HepG2 (cell line): Measurements from ENCODE around the gene RNU6-1. TPM values are rescaled to one million over a fixed set of nuclear protein-coding genes. Genes with fewer than 3 reads are reported as not detected.

Experiments
- AHR ChIP-seq: IDR thresholded peaks from 2 replicates; pipeline ENCODE4 v1.6.1; 2018; ENCODE audit warnings: missing genetic modification reagents, missing compliant biosample characterization
- MED8 ChIP-seq: sonication (generic); formaldehyde crosslinking; IDR thresholded peaks from 2 replicates; pipeline ENCODE4 v1.8.1; 2023; ENCODE audit warnings: mild to moderate bottlenecking, missing genetic modification reagents; ENCODE audit not compliant: insufficient replicate concordance
- PITX1 ChIP-seq: sonication (generic); formaldehyde crosslinking; IDR thresholded peaks from 2 replicates; pipeline ENCODE4 v1.5.1; 2020; ENCODE audit warnings: mild to moderate bottlenecking, missing genetic modification reagents
- RAD21 ChIP-seq: fragments of 450-650 bp; formaldehyde crosslinking; IDR thresholded peaks from 2 replicates; pipeline ENCODE4 v1.5.0; 2020; ENCODE audit warnings: mild to moderate bottlenecking
- ZNF30 ChIP-seq: sonication (generic); formaldehyde crosslinking; IDR thresholded peaks from 2 replicates; pipeline ENCODE4 v1.5.0; 2020; ENCODE audit warnings: mild to moderate bottlenecking, missing genetic modification reagents
- ZNF329 ChIP-seq: sonication (generic); formaldehyde crosslinking; IDR thresholded peaks from 2 replicates; pipeline ENCODE4 v1.9.0; 2021; ENCODE audit warnings: low read depth, mild to moderate bottlenecking, missing genetic modification reagents
- ZNF33A ChIP-seq: sonication (generic); formaldehyde crosslinking; IDR thresholded peaks from 2 replicates; pipeline ENCODE4 v1.5.1; 2020; ENCODE audit warnings: missing genetic modification reagents, mild to moderate bottlenecking, moderate library complexity, borderline replicate concordance
- ZNF569 ChIP-seq: sonication (generic); formaldehyde crosslinking; IDR thresholded peaks from 2 replicates; pipeline ENCODE4 v1.5.0; 2020; ENCODE audit warnings: mild to moderate bottlenecking, missing genetic modification reagents, moderate library complexity, borderline replicate concordance
- polyA plus RNA-seq, 8 experiments: library from polyadenylated mRNA; depleted of rRNA in 3 of 8; stranded (reverse) in 7 of 8; unstranded in 1 of 8; fragments of >200 nt; fragmentation: Illumina TruSeq in 4 of 8; extraction: Trizol in 4 of 8; gene quantifications; 2 replicates each; pipeline versions ENCODE4 v1.2.1 to v1.2.3, GENCODE V29; 2011 to 2016; ENCODE audit warnings: low read depth in 4 of 8, missing spikeins in 1 of 8, mixed read lengths in 1 of 8; ENCODE audit not compliant: insufficient read depth in 1 of 8
- total RNA-seq, 5 experiments: library from RNA; depleted of rRNA; stranded (reverse); fragments of >200 nt; fragmentation: Illumina TruSeq; extraction: Trizol; gene quantifications; 2 replicates each; pipeline ENCODE4 v1.2.3, GENCODE V29; 2016; ENCODE audit warnings: low read depth in 1 of 5
- TF ChIP-seq, protein P1 (sequence below): sonication (generic); formaldehyde crosslinking; IDR thresholded peaks from 2 replicates; pipeline ENCODE4 v1.4.0; 2020; ENCODE audit warnings: mild to moderate bottlenecking, missing genetic modification reagents
- TF ChIP-seq, protein P2 (sequence below): sonication (generic); formaldehyde crosslinking; IDR thresholded peaks from 2 replicates; pipeline ENCODE4 v1.8.1; 2023; ENCODE audit warnings: missing genetic modification reagents, inconsistent platforms, borderline replicate concordance
- TF ChIP-seq, protein P3 (sequence below): sonication (generic); formaldehyde crosslinking; IDR thresholded peaks from 2 replicates; pipeline ENCODE4 v1.5.0; 2020; ENCODE audit warnings: mild to moderate bottlenecking, missing genetic modification reagents, moderate library complexity
- TF ChIP-seq, protein P4 (sequence below): sonication (generic); formaldehyde crosslinking; IDR thresholded peaks from 2 replicates; pipeline ENCODE4 v1.8.1; 2023; ENCODE audit warnings: missing genetic modification reagents, mild to moderate bottlenecking, borderline replicate concordance
- TF ChIP-seq, protein P5 (sequence below): sonication (generic); formaldehyde crosslinking; IDR thresholded peaks from one replicate; pipeline ENCODE4 v1.5.1; 2020; ENCODE audit warnings: mild to moderate bottlenecking, missing genetic modification reagents; ENCODE audit errors: not compliant biosample characterization

The RNU6-1 gene
- total and polyA plus RNA-seq, 2 of the 13 experiments (the other 11 are each of a cell fraction or from before 2014, with no cell fraction given): under 0.01 TPM; not detected in 1

DNA sequence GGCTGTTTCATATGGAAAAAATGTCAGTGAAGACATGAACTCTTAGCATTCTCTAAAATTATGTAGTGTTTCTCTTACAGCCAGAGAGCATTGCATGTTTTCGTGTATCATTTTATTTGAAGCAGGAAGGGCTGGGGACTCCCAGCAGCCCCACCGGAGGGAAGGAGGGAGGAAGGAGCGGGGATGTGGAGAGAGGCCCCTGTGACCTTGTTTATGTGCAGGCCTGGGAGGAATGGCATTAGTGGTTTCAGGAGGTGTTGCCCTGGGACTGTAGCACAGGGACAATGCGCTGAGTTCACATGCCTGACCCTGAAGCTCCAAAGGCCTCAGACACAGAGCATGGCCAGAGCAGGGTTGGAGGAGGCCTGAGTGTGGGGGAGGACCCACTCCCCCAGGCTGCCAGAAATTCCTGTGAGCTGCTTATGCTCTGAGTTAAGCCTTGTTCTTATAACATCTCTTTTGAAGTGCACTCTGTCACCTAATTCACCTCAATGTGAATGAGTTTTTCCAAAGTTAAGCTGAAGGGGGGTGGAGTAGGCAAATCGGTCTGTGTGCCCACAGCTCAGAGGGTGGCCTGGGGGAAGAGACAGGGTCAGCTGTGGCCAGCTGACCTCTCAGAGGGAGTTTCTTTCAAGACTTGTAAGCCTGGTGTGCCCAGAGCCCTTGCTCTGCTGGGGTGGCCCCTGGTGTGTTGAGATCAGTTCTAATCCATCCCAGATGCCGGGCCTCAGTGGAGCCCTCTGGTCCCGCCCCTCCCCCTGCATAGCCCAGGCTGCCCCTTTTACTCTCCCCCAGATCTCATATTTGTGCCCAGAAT lies 3.9 kb upstream of the RNU6-1 start (continued):
- TF ChIP-seq, protein P1, sequence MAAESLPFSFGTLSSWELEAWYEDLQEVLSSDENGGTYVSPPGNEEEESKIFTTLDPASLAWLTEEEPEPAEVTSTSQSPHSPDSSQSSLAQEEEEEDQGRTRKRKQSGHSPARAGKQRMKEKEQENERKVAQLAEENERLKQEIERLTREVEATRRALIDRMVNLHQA (CRISPR knock-in tag): no peak
- TF ChIP-seq, protein P2, sequence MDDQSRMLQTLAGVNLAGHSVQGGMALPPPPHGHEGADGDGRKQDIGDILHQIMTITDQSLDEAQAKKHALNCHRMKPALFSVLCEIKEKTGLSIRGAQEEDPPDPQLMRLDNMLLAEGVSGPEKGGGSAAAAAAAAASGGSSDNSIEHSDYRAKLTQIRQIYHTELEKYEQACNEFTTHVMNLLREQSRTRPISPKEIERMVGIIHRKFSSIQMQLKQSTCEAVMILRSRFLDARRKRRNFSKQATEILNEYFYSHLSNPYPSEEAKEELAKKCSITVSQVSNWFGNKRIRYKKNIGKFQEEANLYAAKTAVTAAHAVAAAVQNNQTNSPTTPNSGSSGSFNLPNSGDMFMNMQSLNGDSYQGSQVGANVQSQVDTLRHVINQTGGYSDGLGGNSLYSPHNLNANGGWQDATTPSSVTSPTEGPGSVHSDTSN (CRISPR knock-in tag): no peak
- TF ChIP-seq, protein P3, sequence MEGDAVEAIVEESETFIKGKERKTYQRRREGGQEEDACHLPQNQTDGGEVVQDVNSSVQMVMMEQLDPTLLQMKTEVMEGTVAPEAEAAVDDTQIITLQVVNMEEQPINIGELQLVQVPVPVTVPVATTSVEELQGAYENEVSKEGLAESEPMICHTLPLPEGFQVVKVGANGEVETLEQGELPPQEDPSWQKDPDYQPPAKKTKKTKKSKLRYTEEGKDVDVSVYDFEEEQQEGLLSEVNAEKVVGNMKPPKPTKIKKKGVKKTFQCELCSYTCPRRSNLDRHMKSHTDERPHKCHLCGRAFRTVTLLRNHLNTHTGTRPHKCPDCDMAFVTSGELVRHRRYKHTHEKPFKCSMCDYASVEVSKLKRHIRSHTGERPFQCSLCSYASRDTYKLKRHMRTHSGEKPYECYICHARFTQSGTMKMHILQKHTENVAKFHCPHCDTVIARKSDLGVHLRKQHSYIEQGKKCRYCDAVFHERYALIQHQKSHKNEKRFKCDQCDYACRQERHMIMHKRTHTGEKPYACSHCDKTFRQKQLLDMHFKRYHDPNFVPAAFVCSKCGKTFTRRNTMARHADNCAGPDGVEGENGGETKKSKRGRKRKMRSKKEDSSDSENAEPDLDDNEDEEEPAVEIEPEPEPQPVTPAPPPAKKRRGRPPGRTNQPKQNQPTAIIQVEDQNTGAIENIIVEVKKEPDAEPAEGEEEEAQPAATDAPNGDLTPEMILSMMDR: peak; percentile 6; the same call in 1 of the 2 replicates
- TF ChIP-seq ZNF33A: no peak
- no peak for TF ChIP-seq ZNF329 (CRISPR knock-in tag)
- peak; percentile 70 for TF ChIP-seq PITX1 (CRISPR knock-in tag)
- TF ChIP-seq, protein P4, sequence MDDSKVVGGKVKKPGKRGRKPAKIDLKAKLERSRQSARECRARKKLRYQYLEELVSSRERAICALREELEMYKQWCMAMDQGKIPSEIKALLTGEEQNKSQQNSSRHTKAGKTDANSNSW (CRISPR knock-in tag): no peak
- TF ChIP-seq ZNF569: no peak; the same call in 1 of the 2 replicates
- TF ChIP-seq AHR (CRISPR knock-in tag): no peak
- TF ChIP-seq ZNF30: no peak
- no peak for TF ChIP-seq MED8 (CRISPR knock-in tag)
- TF ChIP-seq, protein P5, sequence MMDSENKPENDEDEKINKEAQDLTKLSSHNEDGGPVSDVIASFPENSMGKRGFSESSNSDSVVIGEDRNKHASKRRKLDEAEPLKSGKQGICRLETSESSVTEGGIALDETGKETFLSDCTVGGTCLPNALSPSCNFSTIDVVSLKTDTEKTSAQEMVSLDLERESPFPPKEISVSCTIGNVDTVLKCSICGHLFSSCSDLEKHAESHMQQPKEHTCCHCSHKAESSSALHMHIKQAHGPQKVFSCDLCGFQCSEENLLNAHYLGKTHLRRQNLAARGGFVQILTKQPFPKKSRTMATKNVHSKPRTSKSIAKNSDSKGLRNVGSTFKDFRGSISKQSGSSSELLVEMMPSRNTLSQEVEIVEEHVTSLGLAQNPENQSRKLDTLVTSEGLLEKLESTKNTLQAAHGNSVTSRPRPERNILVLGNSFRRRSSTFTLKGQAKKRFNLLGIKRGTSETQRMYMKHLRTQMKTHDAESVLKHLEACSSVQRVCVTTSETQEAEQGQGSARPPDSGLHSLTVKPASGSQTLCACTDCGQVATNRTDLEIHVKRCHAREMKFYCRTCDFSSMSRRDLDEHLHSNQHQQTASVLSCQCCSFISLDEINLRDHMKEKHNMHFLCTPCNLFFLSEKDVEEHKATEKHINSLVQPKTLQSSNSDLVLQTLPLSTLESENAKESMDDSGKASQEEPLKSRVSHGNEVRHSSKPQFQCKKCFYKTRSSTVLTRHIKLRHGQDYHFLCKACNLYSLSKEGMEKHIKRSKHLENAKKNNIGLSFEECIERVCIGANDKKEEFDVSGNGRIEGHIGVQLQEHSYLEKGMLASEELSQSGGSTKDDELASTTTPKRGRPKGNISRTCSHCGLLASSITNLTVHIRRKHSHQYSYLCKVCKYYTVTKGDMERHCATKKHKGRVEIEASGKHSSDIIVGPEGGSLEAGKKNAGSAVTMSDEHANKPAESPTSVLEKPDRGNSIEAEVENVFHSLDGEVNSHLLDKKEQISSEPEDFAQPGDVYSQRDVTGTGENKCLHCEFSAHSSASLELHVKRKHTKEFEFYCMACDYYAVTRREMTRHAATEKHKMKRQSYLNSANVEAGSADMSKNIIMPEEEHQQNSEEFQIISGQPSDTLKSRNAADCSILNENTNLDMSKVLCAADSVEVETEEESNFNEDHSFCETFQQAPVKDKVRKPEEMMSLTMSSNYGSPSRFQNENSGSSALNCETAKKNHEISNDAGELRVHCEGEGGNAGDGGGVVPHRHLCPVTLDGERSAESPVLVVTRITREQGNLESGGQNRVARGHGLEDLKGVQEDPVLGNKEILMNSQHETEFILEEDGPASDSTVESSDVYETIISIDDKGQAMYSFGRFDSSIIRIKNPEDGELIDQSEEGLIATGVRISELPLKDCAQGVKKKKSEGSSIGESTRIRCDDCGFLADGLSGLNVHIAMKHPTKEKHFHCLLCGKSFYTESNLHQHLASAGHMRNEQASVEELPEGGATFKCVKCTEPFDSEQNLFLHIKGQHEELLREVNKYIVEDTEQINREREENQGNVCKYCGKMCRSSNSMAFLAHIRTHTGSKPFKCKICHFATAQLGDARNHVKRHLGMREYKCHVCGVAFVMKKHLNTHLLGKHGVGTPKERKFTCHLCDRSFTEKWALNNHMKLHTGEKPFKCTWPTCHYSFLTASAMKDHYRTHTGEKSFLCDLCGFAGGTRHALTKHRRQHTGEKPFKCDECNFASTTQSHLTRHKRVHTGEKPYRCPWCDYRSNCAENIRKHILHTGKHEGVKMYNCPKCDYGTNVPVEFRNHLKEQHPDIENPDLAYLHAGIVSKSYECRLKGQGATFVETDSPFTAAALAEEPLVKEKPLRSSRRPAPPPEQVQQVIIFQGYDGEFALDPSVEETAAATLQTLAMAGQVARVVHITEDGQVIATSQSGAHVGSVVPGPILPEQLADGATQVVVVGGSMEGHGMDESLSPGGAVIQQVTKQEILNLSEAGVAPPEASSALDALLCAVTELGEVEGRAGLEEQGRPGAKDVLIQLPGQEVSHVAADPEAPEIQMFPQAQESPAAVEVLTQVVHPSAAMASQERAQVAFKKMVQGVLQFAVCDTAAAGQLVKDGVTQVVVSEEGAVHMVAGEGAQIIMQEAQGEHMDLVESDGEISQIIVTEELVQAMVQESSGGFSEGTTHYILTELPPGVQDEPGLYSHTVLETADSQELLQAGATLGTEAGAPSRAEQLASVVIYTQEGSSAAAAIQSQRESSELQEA (CRISPR knock-in tag): no peak
- TF ChIP-seq RAD21 (CRISPR knock-in tag): no peak
